Endothelial cell of hepatic sinusoid (primary cell): ENCODE results near the gene FGFBP2.
"Not testable (repeated sequence)": the region's sequence is repeated elsewhere in the genome, so short reads cannot be mapped to it uniquely, and the experiment has no call there.

Experiments used
- in situ Hi-C: cut with HindIII; loops from 2 replicates; pipeline ENCODE4 v1.10.0; 2017; ENCODE audit warnings: low sequenced_read_pairs

FGFBP2 gene

DNA sequence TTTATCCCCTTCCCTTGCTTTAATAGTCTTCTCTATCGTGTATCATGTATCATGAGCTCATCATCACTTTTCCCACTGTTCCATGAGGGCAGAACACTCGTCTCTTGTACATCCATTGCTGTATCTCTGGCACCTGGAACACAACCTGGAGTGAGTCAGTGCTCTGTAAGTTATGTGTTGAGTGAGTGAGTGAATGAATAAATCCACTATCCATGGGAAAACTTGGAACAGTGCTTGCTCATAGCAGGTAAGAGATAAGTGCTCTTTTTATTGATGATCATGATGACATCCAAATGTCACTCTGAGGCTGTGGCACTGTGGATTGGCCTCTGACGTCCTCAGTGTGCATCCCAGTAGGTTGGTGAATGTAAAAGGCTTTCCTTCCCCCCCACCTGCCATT lies 28.7 kb downstream of the FGFBP2 start:
- in situ Hi-C loops = no loop called here

DNA sequence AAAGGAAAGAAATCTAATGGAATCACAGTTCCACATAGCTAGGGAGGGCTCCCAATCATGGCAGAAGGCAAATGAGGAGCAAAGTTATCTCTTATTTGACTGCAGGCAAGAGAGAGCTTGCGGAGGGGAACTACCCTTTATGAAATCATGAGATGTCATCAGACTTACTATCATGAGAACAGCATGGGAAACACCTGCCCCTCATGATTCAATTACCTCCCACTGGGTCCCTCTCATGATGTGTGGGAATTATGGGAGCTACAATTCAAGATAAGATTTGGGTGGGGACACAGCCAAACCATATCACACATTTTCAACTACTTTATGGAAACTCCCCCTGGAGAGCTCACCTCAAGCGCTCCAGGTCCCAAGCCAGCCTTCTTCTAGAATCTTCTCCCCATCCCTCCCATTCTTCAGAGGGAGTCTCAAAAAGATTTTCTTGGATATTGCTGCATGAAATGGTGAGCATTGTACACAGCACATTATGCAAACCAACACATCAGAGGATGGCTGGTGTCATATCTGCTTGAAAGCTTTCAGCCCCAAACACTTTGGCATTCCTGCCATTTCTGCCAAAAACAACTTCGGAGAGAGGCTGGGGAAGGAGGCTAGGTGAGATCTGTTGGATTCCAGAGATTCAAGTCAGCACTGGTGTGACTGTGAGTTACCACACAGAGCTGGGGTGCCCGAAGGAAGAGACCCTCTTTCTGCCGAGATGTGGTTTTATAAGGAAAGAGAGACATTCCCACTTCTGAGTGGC lies 31.3 kb downstream of the FGFBP2 start:
- in situ Hi-C loops = no loop called here

DNA sequence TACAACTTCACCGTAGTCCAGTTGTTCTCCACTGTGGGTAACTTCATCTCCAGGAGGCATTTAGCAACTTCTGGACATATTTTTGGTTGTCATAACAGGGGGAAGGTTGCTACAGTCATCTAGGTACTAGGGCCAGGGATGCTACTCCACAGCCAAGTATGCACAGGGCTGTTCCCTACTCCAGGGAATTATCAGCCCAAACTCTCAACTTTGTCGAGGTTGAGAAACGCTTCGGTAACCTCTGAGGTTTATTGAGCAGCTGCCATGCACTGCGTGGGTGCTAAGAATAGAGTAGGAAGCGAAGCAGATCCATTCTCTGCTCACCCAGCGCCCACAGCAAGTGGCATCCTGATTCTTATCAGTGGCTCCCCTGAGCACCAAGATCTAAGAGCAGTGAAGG lies 32.7 kb downstream of the FGFBP2 start:
- in situ Hi-C loops = no loop called here

- in situ Hi-C loops = no loop called here
Observed at GRCh38 chr4:15929540-15929939, 33.4 kb downstream of the FGFBP2 start.

GRCh38 chr4:15928883-15929282 lies 34.1 kb downstream of the FGFBP2 start:
- in situ Hi-C loops = no loop called here

DNA sequence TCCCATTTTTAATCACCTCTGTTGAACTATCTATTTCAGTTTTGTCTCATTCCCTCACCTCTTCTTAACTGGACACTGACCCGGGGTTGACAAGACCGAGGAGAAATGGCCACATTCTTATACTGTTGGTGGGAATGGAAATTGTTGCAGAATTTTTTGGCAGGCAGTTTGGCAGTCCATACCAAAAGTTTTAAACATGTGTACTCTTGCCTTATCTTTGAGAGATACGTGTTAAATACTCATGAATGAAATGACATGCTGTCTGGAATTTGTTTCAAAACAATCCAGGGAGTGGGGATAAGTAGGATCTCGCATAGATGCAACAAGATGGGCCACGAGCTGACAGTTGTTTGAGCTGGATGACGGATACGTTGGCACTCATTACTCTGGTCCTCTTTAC lies 36.5 kb downstream of the FGFBP2 start:
- in situ Hi-C loops = no loop called here

DNA sequence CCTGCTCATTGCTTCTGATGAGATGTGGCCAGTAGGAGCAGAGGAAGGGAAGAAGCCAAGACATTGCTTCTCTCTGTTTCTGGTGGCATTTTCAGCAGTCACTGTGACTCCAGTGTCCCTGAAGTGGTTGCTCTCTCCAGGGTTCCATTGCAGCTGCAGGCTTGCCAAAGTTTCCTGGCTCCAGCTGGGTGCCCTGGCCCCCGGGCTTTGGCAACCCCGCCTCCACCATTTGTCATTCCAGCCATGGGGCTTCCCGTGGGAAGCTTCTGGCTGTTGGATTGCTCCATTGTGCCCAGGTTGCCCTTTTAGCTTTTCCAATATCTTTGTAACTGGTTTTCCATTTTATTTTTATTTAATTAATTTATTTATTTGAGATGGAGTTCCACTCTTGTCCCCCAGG lies 37.1 kb downstream of the FGFBP2 start:
- in situ Hi-C loops = no loop called here

GRCh38 chr4:15921592-15921932 lies 41.4 kb downstream of the FGFBP2 start:
- in situ Hi-C loops = no loop called here

DNA sequence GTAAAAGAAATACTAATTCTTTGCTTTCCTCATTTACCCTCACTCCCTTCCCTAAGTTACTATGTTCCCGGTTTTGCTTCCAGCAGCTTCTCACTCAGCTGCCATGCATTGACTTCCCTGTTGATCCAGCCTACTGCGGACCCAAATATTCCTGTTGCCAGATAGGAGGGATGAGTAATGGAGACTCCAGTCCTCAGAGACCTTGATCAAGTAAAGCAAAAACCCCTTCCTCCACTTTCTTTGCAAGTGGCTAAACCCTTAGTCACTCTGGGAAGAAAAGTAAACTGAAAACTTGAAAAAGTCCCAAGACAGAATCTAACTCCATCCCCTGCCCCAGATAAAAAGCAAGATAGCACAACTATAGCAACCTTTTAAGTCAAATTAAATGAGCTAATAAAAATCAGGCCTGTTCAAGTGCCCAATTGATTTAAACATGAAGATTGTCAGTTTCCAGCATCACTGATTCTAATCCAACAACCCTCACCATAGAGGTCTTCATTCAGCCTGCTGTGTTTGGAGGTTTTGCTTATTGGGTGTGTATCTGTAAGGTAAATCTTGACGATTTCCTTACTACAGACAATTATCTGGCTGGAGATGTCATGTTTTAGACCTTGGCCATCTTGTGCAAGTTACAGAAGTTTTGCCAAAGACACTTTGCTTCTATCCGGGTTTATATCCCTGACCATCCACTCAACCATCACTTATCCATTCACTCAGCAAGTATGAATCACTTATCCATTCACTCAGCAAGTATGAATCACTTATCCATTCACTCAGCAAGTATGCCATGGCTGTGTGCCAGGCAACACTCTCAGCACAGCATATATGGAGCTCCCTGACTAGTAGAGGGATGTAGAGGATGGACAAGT lies 42.0 kb downstream of the FGFBP2 start:
- in situ Hi-C loops = no loop called here

DNA sequence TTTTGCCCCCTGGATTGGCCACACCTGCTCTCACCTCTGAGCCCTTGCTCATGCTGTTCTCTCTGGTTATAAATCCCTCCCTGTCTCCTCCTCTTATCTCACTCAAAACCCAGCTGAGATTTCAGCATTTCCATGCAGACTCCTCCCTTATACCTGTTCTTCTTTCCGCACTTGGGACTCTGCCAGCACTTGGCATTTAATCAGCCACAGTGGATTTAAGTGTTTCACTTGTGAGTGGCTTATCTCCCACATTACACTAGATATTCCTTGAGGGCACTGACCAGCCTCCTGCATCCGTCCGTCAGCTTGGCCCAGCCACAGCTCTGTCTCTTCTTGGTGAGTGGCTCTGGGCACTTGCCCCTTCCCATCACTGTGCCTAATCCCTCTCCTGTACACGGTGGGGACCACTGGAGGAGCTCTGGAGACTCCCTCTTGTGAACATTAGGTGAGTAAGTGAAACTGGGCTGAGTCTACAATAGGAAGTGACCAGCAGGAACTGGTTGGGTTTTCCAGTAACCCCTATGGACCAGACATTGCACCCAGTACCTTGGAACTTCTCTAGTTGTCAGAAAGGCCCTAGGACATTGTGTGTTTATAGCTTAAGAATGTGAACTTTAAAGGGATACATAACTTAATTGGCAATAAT lies 44.4 kb downstream of the FGFBP2 start:
- in situ Hi-C loops = no loop called here

GRCh38 chr4:15917297-15917696 lies 45.7 kb downstream of the FGFBP2 start:
- in situ Hi-C loops = no loop called here

- in situ Hi-C loops = not testable (repeated sequence)
Observed at GRCh38 chr4:15916358-15916757, 46.6 kb downstream of the FGFBP2 start.

- in situ Hi-C loops = no loop called here
Observed at GRCh38 chr4:15914736-15915135, 48.2 kb downstream of the FGFBP2 start.

- in situ Hi-C loops = no loop called here
Observed at GRCh38 chr4:15914291-15914690, 48.7 kb downstream of the FGFBP2 start.

DNA sequence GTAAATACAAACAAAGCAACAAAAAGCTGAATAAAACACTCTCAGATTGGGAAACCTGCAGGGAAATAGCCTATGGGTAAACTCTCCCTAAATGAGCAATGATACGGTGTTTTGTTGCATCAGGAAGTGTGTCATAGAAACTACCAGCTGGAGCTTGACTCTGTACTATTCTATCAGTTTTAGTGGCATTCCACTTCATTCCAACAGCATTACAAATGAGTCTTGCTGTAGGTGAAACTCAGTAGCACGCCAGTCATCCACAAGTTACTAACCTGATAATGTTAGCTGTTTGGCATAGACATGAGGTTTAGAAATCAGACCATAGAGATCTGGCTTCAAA lies 49.4 kb downstream of the FGFBP2 start:
- in situ Hi-C loops = no loop called here

DNA sequence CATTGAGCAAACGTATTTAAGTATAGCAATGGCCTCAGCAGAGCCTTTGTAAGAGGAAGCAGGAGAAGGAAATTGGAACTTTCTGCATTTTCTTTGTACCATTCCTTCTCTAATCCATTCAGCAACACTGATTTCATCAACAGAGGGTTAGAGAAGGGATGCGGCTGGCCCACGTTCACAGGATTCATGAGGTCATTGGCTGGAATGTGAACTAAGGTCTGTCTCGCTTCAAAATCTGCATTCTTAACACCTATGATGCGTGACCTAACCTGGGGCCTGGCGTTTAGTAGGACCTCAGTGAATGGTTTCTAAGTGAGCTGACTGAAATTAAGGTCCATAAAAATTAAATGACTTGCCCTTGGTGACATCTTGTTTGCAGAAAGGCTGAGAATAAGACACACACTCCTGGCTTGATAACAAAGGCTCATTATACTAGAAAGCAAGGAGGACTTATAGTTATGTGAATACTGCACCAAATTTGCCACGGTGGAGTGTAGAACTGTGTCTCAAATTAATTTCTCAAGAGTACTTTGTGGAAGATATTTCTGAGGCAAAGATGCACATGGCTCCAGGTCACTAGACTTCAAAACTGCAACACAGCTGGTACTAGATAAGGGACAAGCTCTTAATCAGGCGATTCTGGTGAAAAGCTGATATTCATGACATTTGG lies 49.9 kb downstream of the FGFBP2 start:
- in situ Hi-C loops = no loop called here

DNA sequence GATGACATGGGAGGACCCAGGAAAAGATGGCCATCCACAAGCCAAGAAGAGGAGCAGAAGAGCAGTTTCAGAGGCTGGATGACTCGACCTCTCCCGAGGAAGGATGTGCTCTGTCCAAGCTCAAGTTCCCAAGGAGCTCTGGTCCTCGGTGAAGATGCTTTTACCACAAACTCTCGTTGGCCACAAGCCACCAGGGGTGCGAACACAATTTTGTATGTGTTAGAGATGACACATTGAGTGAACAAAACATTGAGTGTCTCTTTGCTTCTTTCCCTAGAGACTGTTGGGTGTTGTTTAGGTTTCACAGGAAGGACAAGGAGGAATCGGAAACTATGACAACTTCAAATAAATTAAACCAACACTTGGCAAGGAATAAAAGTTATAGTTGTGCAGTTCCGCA lies 50.7 kb downstream of the FGFBP2 start:
- in situ Hi-C loops = no loop called here
